GM18499 (cell line): Measurements from ENCODE around the gene FMN1.
"Not testable (repeated sequence)": the region's sequence is repeated elsewhere in the genome, so short reads cannot be mapped to it uniquely, and the experiment has no call there.

Source experiments
- ATAC-seq: cut with Tn5 transposase; IDR thresholded peaks from one replicate; pipeline ENCODE4 v1.9.1; 2021; ENCODE audit warnings: moderate number of reproducible peaks; ENCODE audit not compliant: insufficient read depth, unreplicated experiment

The FMN1 gene

DNA sequence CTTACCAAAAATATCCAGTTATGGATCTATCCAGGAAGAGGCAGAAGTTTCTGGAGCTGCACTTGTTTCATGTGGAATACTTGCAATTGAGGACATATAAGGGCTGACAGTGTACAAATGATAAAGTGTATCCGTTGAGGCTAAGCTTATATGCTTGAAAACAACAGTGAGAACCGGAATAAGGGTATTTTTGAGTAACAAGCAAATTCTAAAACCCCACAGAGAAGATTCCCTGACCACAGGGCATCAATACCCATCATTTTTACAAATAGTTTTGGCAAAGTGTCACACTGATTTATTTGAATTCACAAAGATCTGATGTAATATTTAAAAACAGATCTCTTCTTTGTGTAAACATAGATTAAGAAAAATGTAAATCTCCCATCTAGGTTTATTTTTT, 208.4 kb downstream of the FMN1 start:
- no peak for ATAC-seq

DNA sequence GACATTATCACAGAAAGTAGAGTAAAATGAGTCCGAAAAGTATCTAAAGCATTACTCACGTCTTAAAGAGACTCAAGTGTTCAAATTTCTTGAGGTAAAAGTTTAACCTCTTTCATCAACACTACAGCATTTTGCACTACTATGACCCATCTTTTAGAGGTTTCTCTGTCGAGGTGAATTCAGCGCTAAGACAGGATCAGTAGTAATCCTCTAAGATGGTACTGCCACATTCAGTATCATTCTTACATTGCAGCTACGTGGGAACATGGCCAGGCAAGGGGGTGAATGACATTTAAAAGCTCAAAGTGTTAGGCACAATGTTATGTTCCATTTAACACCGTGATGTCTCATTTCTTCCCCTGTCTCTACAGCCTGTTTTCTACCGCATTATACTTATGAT, 210.8 kb downstream of the FMN1 start:
- no peak for ATAC-seq

DNA sequence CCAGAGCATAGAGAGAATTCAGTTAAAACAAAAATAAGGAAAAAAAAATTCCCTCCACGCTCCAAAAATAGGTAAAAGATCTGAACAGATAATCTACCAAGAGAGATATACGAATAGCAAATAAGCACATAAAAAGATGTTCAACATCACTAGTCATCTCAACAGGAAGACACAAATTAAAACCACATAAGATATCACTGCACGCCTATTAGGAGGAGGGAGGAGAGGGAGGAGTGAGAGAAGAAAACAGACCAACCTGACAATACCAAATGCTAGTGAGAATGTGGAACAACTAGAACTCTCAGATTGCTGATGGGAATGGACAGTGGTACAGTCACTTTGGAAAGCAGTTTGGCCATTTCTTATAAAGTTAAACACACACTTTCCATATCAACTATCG, 212.5 kb downstream of the FMN1 start:
- ATAC-seq = no peak

DNA sequence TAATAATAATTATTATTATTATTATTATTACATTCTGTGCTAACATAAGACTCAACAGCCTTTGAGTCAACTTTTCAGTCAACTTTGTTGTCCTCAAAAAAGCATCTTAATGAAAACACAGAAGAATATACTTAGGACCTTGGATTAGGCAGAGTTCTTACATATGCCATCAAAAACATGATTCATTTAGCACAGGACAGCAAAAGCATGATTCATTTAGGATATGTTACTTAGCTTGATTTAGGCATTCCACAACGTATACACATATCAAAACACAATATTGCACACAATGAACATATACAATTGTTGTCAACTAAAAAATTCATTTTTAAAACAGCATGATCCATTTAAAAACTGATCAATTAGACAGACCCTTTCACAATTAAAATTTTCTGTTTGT, 213.0 kb downstream of the FMN1 start:
- ATAC-seq = no peak

DNA sequence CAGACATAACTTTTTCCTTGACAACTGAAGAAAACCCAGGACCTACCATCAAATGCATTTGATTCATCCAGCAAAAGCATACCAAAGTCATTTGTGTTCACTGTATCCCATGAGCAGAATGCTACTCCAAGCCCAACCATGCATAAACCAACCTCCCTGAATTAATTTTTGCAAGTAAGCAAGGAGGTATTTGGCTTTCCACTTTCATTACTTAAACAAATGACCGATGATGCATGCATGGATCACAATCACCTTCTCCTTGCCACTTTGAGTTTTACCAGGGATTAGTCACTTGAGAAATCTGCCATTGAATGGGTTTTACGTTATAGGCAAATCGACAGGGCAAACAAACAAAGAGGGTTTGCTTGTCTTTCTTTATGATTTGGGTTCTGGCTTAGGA, 214.8 kb downstream of the FMN1 start:
- no peak for ATAC-seq

DNA sequence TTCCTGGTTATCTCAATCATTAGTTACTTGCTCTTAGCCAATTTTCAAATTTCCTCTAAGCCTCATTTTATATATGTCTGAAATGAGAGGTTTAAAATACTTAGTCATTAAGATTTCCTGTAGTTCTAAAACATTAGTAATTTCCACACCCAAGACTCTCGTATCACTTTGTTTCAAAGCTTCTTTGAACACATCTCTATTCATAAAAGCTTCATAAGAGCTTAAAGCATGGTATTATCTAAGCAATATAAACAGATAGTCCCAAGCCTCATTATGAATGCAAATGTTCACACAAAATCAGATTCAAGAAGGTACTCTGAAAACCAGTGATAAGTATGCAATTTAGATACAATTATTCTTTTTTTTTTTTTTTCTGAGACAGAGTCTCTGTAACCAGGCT, 217.0 kb downstream of the FMN1 start:
- no peak for ATAC-seq

DNA sequence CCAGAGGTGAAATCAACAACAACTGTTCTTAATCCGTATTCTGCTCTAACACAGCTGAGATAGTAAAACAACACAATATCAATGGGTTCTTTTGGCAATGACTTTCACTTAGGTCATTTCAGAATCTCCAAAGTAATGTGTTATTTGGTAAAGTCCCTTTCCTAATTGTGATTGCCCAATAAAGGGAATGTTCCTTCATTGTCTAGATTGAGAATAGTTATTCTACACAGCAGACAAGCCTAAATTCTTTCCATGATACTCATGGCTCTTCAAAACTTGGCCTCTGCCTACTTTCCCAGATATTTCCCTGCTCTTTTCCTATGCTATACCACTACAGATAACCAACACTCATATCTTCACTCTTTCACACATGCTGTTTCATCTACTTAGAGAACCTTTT, 219.8 kb downstream of the FMN1 start:
- ATAC-seq = no peak

DNA sequence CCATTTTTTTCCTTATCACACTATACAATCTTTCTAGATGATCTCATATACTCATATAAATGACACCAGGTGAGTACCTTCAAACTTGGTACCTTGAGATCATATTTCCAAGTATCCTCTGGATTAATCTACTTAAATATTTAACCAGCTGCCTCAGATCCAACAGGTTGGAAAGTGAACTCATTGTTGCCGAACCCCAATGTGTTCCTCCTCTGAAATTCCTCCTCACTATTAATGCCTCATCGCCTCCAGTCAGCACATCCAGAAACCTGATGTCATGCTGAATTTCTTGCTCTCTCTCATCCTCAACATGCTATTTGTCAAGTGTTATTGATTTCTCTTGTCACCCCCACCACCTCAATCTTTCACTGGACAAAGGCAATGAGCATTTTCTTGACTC, 221.8 kb downstream of the FMN1 start:
- no peak for ATAC-seq

DNA sequence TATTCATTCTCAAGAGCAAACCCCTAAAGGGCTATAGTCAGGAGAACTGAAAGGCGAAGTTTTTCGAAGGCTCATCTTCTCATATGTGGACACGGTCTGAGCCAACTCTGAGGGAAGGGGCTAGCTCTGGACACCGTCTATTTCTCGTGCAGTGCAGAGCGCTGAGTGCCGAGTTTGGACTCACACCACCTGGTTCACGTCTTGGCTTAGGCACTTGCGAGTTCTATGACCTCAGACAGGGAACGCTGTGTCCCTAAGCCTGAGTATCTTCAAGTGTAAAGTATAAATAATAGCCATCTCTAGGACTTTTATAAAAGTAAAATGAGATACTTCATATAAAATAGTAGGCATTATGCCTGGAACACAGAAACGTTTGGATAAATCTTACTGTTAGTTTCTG, 223.7 kb downstream of the FMN1 start:
- no peak for ATAC-seq

DNA sequence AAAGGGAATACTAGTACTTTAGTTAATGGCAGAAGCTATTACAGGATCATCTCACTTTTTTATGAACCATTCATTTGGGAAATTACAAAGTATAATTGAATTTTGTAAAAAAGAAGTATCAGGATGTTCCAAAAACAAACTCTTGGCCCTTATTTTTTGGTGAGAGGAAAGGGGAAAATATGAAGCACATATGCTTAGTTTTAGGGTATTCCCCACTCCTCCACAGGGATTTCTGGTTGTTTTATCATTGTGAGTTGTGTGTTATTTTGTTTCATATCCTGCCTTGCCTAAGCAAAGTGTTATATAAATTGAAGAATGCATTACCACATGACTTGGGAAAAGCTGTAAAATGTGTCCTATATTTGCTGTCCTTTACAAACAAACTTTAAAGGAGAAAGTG, 227.0 kb downstream of the FMN1 start:
- no peak for ATAC-seq

DNA sequence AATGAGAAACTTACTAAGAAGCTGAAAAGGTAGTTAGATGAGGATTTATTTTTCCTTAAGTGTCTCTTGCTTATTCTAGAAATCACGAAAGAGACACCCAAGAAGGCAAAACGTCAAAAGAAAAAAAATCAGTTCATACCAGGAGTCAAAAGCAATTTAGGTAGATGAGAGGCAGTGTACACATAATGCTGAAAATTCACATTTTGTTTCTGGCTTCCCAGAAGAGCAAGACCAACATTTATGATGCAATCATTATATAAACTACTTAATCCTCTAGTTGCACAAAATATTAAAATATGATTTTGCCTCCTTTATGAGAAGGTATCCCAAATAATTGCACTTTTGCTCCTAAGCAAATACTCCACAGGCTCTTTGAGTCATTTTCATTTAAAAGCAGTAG, 228.0 kb downstream of the FMN1 start:
- ATAC-seq = no peak

DNA sequence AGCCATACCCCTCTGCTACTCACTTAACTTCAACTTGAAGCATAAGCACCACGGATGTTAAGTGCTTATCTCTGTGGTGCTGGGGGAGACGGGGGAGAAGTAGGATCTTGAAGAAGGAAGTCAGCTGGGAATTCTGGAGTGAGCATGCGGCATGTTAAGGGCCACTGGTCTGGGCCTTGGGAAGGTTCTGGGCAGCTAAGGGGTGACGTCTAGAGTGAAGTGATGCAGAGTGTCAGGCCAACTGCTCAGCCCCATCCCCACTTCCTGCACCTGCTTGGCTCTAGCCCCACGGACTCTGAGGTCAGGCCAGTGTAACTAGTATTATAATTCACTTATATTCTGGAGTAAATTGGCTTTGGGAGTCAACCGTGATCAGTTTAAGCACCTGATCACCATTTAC, 228.6 kb downstream of the FMN1 start:
- no peak for ATAC-seq

DNA sequence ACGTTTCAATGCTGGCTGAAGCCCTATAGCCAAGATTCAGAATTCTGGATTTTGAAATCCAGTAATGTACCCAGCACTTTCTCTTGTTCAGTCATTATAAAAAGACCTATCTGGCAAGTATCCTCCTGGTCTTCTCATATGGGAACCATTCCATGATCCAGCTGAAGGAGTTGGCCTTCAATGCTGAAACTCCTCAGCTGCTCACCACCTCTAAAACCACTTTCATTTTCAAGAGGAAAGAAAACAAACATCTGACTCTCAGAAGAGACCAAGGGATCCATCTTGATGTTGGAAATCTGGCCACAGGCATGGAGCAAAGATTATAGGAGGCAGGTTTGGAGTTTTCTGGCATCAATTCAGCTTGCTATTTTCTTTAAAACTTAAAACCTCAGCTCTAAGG, 235.4 kb downstream of the FMN1 start:
- ATAC-seq = no peak

DNA sequence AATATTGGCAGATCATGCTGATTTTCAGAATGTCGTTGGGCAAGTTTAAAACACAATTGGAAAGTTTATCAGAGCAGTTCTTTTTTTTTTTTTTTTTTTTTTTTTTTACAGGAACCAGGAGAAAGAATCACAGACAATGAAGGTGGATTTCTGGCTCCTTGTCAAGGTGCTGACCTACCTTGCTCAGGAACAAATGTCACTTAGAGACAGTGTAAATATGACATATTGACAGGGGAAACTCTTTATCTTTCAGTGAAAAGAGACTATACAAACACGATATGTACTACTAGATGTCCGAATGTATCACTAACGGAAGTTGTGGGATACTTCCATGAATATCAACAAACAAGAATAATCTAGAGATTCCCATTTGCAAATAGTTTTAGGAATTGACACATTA, 237.3 kb downstream of the FMN1 start:
- no peak for ATAC-seq

DNA sequence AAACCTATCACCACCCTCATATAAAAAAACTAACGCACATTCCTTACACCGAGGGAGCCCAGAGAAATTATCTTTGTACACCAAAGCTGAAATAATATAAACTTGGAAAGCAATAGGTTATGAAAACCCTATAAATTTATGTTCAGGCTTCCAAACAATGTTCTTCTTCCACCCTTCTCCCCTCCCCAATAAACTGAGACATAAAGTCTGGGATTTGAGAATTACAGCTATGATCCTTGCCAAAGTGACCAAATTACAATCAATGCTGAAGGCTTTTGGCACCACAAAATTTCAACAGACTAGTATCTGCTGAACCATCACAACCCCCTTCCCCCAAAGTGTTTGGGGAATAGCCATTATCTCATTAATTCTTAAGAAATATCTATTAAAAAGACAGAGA, 237.8 kb downstream of the FMN1 start:
- ATAC-seq = no peak

DNA sequence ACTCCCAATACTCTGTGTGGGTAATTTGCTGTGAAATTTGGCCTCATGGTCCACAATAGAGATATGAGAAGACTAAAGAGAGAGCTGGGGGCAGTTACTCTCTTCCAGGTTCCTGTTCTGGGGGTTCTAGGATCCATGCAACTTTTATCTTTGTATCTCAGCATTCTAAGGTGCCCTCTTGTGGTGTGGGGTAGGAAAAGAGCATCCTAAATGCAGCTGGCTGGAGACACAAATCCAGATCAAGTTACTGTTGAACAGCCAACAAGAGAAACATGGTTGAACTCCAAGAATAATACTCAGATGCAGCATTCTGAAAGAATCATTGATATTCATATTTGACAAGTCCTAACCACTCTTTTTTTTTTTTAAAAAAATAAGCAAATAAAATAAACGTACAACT, 238.5 kb downstream of the FMN1 start:
- ATAC-seq = no peak

DNA sequence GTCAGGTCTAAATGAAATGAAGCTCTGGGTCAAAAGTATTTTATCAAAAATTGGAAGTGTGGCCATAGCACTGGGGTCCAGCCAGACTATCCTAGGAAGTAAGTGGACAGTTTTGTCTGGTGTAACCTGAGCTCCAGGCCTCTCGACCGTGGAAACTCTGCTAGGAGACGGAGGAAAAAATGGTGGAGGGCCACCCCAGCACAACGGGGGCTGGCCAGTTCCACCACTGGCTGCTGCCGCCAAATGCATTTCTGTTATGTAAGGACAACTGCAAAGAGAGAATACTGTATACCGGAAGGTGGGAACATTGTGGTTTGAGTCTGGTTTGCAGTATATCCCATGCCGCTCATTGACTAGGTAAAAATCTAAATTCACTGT, 241.0 kb downstream of the FMN1 start:
- ATAC-seq = no peak

DNA sequence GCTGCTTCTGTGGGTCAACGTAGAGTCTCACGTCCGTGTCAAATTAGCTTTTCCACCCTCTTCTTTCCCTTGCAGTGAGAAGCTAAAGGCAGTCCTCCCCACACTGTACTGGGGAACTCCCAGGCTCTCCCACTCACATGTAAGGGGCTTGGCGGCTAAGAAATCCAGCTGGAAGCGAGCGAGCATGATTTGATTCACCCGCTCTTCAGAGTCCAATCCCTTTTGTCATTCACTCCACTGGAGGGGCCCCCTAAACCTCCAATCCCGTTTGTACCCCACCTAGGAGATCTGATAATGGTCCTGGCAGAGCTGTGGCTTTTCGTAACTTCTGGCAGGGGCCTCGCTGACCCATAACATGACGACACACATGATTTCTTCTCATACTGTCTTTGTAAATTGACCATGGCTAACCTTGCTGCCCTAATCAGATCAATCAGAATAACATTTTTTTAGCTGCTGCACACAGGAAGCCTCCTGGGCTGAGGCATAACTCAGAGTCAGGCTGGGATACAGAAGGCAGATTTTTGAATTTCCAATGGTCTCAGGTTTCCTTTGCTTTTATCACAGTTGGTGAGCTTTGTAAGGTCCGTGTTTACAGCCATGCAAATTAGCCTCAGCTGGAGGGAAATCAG, 241.5 kb downstream of the FMN1 start:
- no peak for ATAC-seq

DNA sequence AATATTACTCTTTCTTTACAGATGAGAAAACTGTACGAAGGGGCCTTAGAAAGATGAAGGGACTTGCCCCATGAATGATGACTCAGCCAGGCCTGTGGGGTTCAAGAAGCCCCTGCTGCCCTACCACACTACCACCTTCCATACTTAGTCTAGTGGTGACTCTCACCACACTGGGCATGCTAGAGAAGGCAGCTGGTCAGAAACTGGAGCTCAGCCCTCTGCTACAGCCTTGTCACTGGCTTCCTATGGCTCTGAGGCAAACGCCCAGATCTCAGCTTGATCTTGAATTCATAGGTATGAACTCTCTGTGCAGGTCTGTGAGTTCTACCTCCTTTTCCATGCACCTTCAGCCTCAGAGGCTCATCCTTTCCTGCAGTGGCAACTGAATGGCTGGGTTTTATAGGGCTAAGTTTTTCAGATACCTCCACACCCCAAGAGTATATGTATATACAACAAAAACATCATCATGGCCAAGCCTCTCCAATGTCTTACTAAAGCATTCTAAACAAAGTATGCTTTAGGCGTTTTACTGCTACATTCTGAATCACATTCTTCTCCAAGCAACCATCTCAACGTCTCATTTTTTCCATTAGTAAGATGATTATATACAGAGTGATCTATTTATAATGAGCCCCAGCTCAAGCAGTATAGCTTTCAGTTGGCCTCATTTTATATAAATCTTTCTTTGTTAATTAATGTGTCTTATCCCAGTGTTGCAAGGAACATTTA, 242.6 kb downstream of the FMN1 start:
- ATAC-seq = no peak

DNA sequence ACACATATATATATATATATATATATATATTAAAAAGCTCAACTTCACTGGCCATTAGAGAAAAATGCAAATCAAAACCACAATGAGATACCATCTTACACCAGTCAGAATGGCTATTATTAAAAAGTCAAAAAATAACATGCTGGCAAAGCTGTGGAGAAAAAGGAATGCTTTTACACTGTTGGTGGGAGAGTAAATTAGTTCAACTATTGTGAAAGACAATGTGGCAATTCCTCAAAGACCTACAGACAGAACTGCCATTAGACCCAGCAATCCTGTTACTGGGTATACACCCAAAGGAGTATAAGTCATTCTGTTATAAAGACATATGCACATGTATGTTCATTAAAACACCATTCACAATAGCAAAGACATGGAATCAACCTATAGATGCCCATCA, 244.5 kb downstream of the FMN1 start:
- not testable (repeated sequence) for ATAC-seq

DNA sequence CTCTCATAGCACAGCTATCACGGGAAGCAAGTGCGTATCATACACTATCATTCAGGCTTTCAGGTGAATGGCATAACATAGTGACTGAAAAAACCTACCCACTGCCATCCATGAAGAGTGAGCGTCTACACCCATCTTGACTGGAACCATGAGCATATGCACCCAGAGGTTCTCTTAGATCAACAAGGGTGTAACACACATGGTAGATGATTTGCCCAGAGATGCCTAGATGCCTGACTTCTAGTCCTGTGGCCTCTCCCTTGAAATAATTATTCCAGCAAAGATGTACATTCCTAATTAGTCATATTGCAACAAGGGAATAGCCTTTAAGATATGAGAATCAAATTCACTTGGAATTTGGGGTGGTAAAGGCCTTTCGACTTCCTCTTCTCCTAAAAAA, 248.3 kb downstream of the FMN1 start:
- no peak for ATAC-seq

DNA sequence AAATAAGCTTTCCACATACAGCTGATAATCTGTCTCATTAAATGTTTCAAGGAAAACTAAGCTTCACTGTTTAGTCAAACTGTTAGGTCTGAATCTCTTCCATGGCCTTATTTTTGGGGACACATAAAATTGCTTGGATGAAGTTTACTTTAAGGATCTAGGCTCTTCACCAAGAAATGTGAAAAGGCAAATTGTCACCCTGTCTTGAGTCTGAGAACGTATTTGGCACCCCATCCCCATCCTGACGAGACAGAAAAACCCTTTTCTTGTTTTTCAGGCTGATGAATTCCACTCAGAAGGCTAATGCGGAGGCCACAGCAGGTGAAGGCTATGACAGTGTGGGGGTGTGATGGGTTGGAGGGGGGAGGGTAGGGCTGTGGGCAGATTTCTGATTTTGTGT, 250.1 kb downstream of the FMN1 start:
- no peak for ATAC-seq
